GM12865 (cell line): Measurements from ENCODE around the gene RAB31.

Experiments
- DNase-seq: peaks from one replicate; pipeline ENCODE4 v3.0.0; 2010; ENCODE audit warnings: low read depth
- H3K4me3 ChIP-seq: 2 replicates; pipeline ENCODE4 v1.5.1; 2011; ENCODE audit warnings: mild to moderate bottlenecking, low read depth, low read length, control low read depth
- TF ChIP-seq, protein P1 (sequence below): IDR thresholded peaks from 2 replicates; pipeline ENCODE4 v1.5.1; 2011; ENCODE audit warnings: low read length, control low read depth, low read depth, inconsistent platforms; ENCODE audit not compliant: insufficient read depth; ENCODE audit errors: missing control alignments

RAB31 gene

GRCh38 chr18:9757827-9758621 is 49.9 kb downstream of the RAB31 start:
- no peak for DNase-seq
- TF ChIP-seq, protein P1, sequence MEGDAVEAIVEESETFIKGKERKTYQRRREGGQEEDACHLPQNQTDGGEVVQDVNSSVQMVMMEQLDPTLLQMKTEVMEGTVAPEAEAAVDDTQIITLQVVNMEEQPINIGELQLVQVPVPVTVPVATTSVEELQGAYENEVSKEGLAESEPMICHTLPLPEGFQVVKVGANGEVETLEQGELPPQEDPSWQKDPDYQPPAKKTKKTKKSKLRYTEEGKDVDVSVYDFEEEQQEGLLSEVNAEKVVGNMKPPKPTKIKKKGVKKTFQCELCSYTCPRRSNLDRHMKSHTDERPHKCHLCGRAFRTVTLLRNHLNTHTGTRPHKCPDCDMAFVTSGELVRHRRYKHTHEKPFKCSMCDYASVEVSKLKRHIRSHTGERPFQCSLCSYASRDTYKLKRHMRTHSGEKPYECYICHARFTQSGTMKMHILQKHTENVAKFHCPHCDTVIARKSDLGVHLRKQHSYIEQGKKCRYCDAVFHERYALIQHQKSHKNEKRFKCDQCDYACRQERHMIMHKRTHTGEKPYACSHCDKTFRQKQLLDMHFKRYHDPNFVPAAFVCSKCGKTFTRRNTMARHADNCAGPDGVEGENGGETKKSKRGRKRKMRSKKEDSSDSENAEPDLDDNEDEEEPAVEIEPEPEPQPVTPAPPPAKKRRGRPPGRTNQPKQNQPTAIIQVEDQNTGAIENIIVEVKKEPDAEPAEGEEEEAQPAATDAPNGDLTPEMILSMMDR: no peak
- H3K4me3 ChIP-seq: no peak overlapping the region

GRCh38 chr18:9758624-9759075 is 50.5 kb downstream of the RAB31 start:
- H3K4me3 ChIP-seq: no peak overlapping the region
- TF ChIP-seq, protein P1: no peak
- DNase-seq: no peak

DNA sequence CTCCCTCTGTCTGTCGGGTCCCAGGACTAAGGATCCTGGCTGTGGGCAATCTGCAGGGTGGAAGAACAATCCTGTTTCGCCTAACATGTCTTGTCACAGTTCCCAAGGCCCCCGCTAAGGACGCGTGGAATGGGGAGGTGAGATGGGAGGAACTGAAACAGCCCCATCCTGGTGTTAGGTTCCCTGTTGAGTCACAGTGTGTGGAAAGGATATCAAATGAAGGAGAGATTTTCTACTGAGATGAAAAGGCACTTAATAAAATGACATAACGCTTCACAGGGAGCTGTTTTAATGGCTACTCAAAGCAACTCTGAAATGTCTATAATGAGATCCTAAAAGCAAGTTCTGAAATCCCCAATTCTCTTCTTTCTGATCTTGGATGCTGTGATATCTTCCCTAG is 52.5 kb downstream of the RAB31 start:
- no peak overlapping the region for H3K4me3 ChIP-seq
- TF ChIP-seq, protein P1: no peak
- no peak for DNase-seq

GRCh38 chr18:9762526-9762925 is 54.4 kb downstream of the RAB31 start:
- TF ChIP-seq, protein P1: no peak
- no peak for DNase-seq
- H3K4me3 ChIP-seq: no peak overlapping the region

- no peak overlapping the region for H3K4me3 ChIP-seq
- TF ChIP-seq, protein P1: no peak
- no peak for DNase-seq
Observed at GRCh38 chr18:9763157-9763556, 55.1 kb downstream of the RAB31 start.

GRCh38 chr18:9764011-9764481 is 55.9 kb downstream of the RAB31 start:
- DNase-seq: no peak
- no peak overlapping the region for H3K4me3 ChIP-seq
- TF ChIP-seq, protein P1: no peak
